ENCODE results near the gene SPHKAP.

Gene SPHKAP

GRCh38 chr2:227932403-227932802 is 249.1 kb downstream of the SPHKAP start:
- no peak for TF ChIP-seq CTCF (IDR thresholded peaks at IDR 0.05; ENCODE audit: low read depth, low read length)
- in situ Hi-C loops (cut with HindIII; ENCODE audit: low sequenced_read_pairs) = no loop called here
- DNase-seq (ENCODE audit: low read depth, low spot score) = no peak

GRCh38 chr2:227932001-227932400 is 249.5 kb downstream of the SPHKAP start:
- in situ Hi-C loops (cut with HindIII; ENCODE audit: low sequenced_read_pairs) = no loop called here
- no peak for TF ChIP-seq CTCF (IDR thresholded peaks at IDR 0.05; ENCODE audit: low read depth, low read length)
- H3K4me3 ChIP-seq (ENCODE audit: low read depth, low read length) = no peak overlapping the region
- no peak for DNase-seq (ENCODE audit: low read depth, low spot score)

More at GRCh38 chr2:227932403-227932802, 249.1 kb downstream of the SPHKAP start:
- H3K4me3 ChIP-seq (ENCODE audit: low read depth, low read length) = no peak overlapping the region
